Natural killer cell (primary cell): ENCODE measurements around the gene HES2. TPM values are rescaled to one million over a fixed set of nuclear protein-coding genes. Genes with fewer than 3 reads are reported as not detected.
A peak's percentile ranks its signal among the peaks of the same experiment; 100 is the strongest.
"Not testable (repeated sequence)": the region's sequence is repeated elsewhere in the genome, so short reads cannot be mapped to it uniquely, and the experiment has no call there.

Source experiments
- ATAC-seq, 3 donors: fragments of 150-1000 bp in 2 of 3; fragments of 200-7000 bp in 1 of 3; cut with Tn5 transposase; 1 replicate in 1 of 3; 2 replicates in 2 of 3; pipeline ENCODE4 v1.10.0; 2021; ENCODE audit warnings: mild to moderate bottlenecking in 2 of 3, moderate library complexity in 2 of 3
- DNase-seq, 2 donors: peaks; one replicate each; pipeline versions ENCODE4 v3.0.0 to v3.0.0-alpha.2; 2013 to 2021; ENCODE audit warnings: mixed read lengths in 1 of 2
- H3K27ac ChIP-seq: one replicate; pipeline ENCODE4 v1.5.1; 2013; ENCODE audit warnings: mild to moderate bottlenecking, low read length
- H3K27me3 ChIP-seq: one replicate; pipeline ENCODE4 v1.6.1; 2013; ENCODE audit warnings: low read length; ENCODE audit not compliant: control insufficient read depth, insufficient read depth
- H3K36me3 ChIP-seq: one replicate; pipeline ENCODE4 v1.6.1; 2013; ENCODE audit warnings: low read length; ENCODE audit not compliant: control insufficient read depth, insufficient read depth
- H3K4me1 ChIP-seq: one replicate; pipeline ENCODE4 v1.6.1; 2013; ENCODE audit warnings: low read length; ENCODE audit not compliant: control insufficient read depth, insufficient read depth
- H3K4me3 ChIP-seq: one replicate; pipeline ENCODE4 v1.5.1; 2013; ENCODE audit warnings: low read length
- H3K9me3 ChIP-seq: one replicate; pipeline ENCODE4 v1.6.1; 2013; ENCODE audit warnings: low read length; ENCODE audit not compliant: control insufficient read depth, insufficient read depth
- H3K27ac Mint-ChIP-seq, 2 donors: one replicate each; pipeline ENCODE4 v1.8.0; 2022; ENCODE audit warnings: mild to moderate bottlenecking in 2 of 2, mixed read lengths in 2 of 2, moderate library complexity in 1 of 2
- H3K27me3 Mint-ChIP-seq, 2 donors: one replicate each; pipeline ENCODE4 v1.8.0; 2022; ENCODE audit warnings: low read depth in 2 of 2, mixed read lengths in 2 of 2
- H3K36me3 Mint-ChIP-seq: one replicate; pipeline ENCODE4 v1.8.0; 2022; ENCODE audit warnings: mixed read lengths
- H3K4me1 Mint-ChIP-seq, 2 donors: one replicate each; pipeline ENCODE4 v1.8.0; 2022; ENCODE audit warnings: mixed read lengths in 2 of 2
- H3K4me3 Mint-ChIP-seq: one replicate; pipeline ENCODE4 v1.8.0; 2022; ENCODE audit warnings: mild to moderate bottlenecking, moderate library complexity, mixed read lengths
- H3K9me3 Mint-ChIP-seq, 2 donors: one replicate each; pipeline ENCODE4 v1.8.0; 2022; ENCODE audit warnings: mixed read lengths in 2 of 2
- WGBS: methylation state at CpG from one replicate; pipeline ENCODE4 v1.1.7; 2013; ENCODE audit warnings: missing lambda C conversion rate; ENCODE audit not compliant: insufficient coverage; 5-methylcytosine and 5-hydroxymethylcytosine counted together
- intact Hi-C: fragments of 100-400 bp; cut with micrococcal nuclease; formaldehyde crosslinking; loops from one replicate; pipeline ENCODE4 v1.14.2; 2022
- total RNA-seq, 4 donors: library from RNA; stranded (reverse); fragments of 120-200 nt in 1 of 4; gene quantifications; one replicate each; pipeline versions ENCODE4 v1.2.3 to v1.2.4, GENCODE V29; 2013 to 2022
- TF ChIP-seq, protein P1 (sequence below): fragments of 200-600 bp; IDR thresholded peaks from one replicate; pipeline ENCODE4 v1.8.0; 2022; ENCODE audit warnings: antibody characterized with exemption

Gene HES2
- total RNA-seq, 3 donors from 2014 or later (not counting 1 experiment from before 2014, with no cell fraction given), result not detected

DNA sequence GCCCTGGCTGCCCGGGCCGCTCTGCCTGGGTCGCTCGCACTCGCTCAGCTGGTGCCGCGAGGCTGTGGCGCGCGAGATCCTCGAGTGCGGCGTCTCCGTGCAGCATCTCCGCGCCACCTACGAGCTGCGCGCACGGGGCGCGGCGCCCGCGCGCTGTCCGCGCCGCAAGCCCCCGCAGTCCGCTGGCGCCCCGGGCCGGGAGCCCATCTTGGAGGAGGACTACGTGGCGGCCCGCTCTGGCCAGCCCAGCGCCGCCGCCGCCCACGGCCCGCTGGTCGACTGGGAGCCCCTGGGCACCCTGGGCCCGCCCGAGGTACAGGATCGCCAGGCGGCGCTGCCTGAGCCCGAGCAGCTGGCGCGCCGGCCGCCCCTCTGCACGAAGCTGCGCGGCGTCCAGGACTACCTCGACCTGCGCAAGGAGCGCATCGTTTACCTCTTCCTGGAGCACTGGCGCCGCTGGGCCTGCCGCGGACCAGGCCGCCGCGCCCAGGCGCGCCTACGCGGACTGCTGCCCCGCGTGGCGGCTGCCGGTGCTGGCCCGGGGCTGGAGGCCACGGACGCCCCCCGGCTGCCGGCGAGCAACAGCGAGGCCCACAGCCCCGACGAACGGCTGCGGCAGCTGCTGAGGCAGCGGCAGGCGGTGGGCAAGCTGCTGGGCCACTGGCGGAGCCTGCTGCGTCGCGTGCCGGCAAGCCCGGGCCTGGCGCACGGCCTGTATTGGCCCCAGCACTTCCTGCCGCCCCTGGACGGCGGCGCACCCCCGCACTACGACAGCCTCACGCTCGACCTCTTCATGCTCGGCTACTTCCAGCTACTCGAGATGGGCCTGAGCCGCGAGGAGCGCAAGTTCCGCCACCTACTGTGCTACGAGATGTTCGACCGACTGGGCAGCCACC is 35.4 kb upstream of the HES2 start:
- peaks cover 22 to 28% of the 10 kb centered on the region in 2 donors for H3K27me3 Mint-ChIP-seq
- no peaks in the 10 kb centered on the region for H3K9me3 Mint-ChIP-seq
- no peaks in the 10 kb centered on the region for H3K36me3 Mint-ChIP-seq
- peaks cover 8% of the 10 kb centered on the region for H3K4me1 ChIP-seq
- H3K4me3 ChIP-seq, result no peak overlapping the region
- DNase-seq, result peak in 1 of 2 donors; percentile 71
- no peaks in the 10 kb centered on the region for H3K27me3 ChIP-seq
- peaks cover 7 to 15% of the 10 kb centered on the region in 2 donors for H3K4me1 Mint-ChIP-seq
- H3K36me3 ChIP-seq, result no peaks in the 10 kb centered on the region
- H3K27ac Mint-ChIP-seq, result no peak overlapping the region
- peak; percentile 23 to 40 (median 29) for ATAC-seq
- no peaks in the 10 kb centered on the region for H3K9me3 ChIP-seq
- H3K4me3 Mint-ChIP-seq, result no peak overlapping the region
- H3K27ac ChIP-seq, result no peak overlapping the region
- WGBS, result 6% methylated on average over 115 of the region's 115 CpGs
- TF ChIP-seq, protein P1, sequence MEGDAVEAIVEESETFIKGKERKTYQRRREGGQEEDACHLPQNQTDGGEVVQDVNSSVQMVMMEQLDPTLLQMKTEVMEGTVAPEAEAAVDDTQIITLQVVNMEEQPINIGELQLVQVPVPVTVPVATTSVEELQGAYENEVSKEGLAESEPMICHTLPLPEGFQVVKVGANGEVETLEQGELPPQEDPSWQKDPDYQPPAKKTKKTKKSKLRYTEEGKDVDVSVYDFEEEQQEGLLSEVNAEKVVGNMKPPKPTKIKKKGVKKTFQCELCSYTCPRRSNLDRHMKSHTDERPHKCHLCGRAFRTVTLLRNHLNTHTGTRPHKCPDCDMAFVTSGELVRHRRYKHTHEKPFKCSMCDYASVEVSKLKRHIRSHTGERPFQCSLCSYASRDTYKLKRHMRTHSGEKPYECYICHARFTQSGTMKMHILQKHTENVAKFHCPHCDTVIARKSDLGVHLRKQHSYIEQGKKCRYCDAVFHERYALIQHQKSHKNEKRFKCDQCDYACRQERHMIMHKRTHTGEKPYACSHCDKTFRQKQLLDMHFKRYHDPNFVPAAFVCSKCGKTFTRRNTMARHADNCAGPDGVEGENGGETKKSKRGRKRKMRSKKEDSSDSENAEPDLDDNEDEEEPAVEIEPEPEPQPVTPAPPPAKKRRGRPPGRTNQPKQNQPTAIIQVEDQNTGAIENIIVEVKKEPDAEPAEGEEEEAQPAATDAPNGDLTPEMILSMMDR, result no peak
- intact Hi-C loops, result no loop called here

DNA sequence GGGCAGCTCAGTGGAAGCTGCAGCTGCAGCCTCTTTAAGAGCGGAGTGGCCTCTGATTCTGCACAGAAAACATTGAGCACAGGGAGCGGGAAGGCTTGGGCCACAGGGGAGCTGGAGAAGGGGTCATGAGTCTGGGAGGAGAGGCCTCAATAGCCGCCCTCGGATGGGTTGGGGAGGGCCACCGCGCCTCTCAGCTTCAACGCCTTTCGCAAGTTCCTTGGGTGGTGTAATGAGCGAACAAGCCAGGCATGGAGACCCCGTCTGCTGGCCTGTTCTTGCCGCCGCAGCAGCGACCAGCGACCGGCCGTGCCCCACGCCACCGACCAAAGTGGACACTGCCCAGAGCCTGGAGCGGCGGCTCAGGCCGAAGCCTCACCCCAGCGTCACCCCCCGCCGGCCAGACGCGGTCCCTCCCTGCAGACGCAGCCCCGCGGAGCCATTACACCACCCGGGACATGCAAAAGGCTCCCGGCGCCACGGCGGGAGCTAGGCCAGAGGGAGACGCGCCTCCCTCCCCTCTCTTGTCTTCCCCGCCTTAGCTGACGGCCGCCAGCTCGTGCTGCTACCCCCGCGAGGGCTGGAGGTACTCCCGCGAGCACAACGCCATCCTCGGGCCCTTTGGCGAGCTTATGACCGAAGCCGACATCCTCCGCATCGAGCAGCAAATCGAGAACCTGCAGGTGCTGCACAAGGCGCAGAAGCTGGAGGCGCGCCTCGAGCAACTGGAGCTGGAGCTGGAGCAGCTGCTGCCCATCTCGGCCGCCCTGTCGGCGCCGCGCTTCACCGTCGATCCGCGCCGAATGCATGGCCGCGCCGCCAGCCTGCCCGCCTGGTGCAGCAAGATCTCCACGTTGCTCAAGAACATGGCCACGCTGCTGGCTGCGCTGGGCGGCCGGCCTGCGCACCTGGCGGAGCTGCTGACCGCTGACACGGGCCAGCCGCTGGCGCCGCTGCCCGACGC is 34.5 kb upstream of the HES2 start:
- H3K4me1 Mint-ChIP-seq, intact Hi-C loops, H3K9me3 Mint-ChIP-seq, H3K4me1 ChIP-seq, H3K36me3 ChIP-seq, H3K27me3 ChIP-seq, H3K9me3 ChIP-seq, H3K4me3 ChIP-seq, H3K27ac ChIP-seq, H3K4me3 Mint-ChIP-seq, H3K36me3 Mint-ChIP-seq, ATAC-seq, H3K27ac Mint-ChIP-seq, DNase-seq: not testable (repeated sequence)
- 17% methylated on average over 85 of the region's 85 CpGs for WGBS
- H3K27me3 Mint-ChIP-seq, result peaks cover 22 to 36% of the 10 kb centered on the region in 2 donors

DNA sequence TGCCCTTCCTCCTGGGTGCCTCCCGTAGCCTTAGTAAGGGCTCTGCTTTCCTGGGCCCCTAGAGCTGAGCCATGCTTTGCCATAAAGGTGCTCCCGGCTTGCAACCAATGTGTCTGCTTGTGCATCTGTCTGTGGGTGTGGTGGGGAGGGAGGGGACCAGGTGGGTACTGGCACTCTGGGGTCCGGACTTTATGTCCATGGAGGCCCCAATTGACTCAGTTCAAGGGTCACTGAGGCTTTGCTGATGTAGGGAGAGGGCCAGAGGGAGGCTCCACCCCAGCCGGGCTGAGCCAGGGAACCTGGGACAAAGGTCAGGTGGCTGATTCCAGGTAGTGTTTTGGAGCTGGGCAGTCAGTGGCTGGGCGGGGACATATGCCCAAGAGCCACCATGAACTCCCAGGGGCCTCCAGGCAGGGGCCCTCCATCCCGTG is 31.2 kb upstream of the HES2 start:
- Histone ChIP-seq H3K27ac (no peak overlapping the region), H3K4me1 (peaks cover 25% of the 10 kb centered on the region), H3K9me3 (no peaks in the 10 kb centered on the region), H3K27me3 (peaks cover 17% of the 10 kb centered on the region), H3K4me3 (no peak overlapping the region), H3K36me3 (no peaks in the 10 kb centered on the region)
- TF ChIP-seq, protein P1, result no peak
- ATAC-seq, result no peak
- 72% methylated on average over 6 of the region's 6 CpGs for WGBS
- Mint-ChIP-seq H3K9me3 (no peaks in the 10 kb centered on the region), H3K27me3 (peaks cover 10 to 35% of the 10 kb centered on the region in 2 donors), H3K36me3 (no peaks in the 10 kb centered on the region), H3K4me1 (peaks cover 0 to 11% of the 10 kb centered on the region in 2 donors), H3K4me3 (no peak overlapping the region), H3K27ac (no peak overlapping the region)
- DNase-seq, result no peak
- intact Hi-C loops, result no loop called here

DNA sequence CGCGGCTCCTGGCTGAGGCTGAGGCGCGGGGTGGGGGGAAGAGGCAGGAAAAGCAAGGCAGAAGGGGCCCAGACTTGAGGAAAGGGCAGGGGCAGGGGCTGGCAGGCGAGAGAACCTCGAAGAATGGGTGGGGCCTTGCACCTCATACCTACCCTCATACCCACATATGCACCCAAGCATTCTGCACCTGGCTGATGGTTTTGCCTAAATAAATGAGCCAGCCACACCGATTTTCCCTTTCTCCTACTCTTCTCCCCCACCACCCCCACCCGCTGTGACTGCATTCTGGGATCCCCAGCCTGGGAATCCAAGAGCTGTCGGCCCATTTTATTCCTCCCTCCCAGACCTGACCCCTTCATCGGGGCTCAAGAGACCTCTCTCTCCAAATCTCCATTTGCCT is 30.8 kb upstream of the HES2 start:
- H3K4me3 Mint-ChIP-seq, intact Hi-C loops, H3K27ac Mint-ChIP-seq, DNase-seq, ATAC-seq, H3K9me3 ChIP-seq, H3K4me3 ChIP-seq, H3K36me3 ChIP-seq, H3K36me3 Mint-ChIP-seq, H3K9me3 Mint-ChIP-seq, H3K27ac ChIP-seq: not testable (repeated sequence)
- H3K4me1 ChIP-seq, result peaks cover 25% of the 10 kb centered on the region
- H3K27me3 ChIP-seq, result peaks cover 17% of the 10 kb centered on the region
- WGBS, result 30% methylated on average over 8 of the region's 10 CpGs
- peaks cover 0 to 11% of the 10 kb centered on the region in 2 donors for H3K4me1 Mint-ChIP-seq
- peaks cover 10 to 35% of the 10 kb centered on the region in 2 donors for H3K27me3 Mint-ChIP-seq
